ENCODE results near the gene GPR156. TPM values are rescaled to one million over a fixed set of nuclear protein-coding genes. Genes with fewer than 3 reads are reported as not detected.

GPR156 gene
- total and polyA plus RNA-seq, 2 donors (not counting 3 experiments of a cell fraction or from before 2014, with no cell fraction given) = 0.14 to 0.27 TPM

GRCh38 chr3:120151791-120152190 lies 133.2 kb downstream of the GPR156 start:
- no peak overlapping the region for H3K9ac ChIP-seq (replicated peaks; ENCODE audit: extremely low read depth, insufficient read depth, low read length)
- BruUV-seq (replicated peaks) = no TSS peak

GRCh38 chr3:120148187-120148949 lies 136.7 kb downstream of the GPR156 start:
- H2AFZ ChIP-seq (ENCODE audit: low read depth, low read length) = peak overlapping the region; percentile 30

More at GRCh38 chr3:120151791-120152190, 133.2 kb downstream of the GPR156 start:
- Histone ChIP-seq H4K20me1 (replicated peaks; ENCODE audit: control insufficient read depth, extremely low read depth, insufficient read depth, low read length) (no peaks in the 10 kb centered on the region), H2AFZ (ENCODE audit: low read depth, low read length) (no peak overlapping the region), H3K27ac (ENCODE audit: insufficient read depth, low read depth, low read length) (no peak overlapping the region), H3K79me2 (ENCODE audit: control insufficient read depth, insufficient read depth, low read length) (no peaks in the 10 kb centered on the region), H3K4me2 (ENCODE audit: insufficient read depth, low read length) (no peak overlapping the region), H3K9me3 (replicated peaks; ENCODE audit: control insufficient read depth, insufficient read depth, low read length) (no peaks in the 10 kb centered on the region), H3K4me3 (replicated peaks in 1 of 3; ENCODE audit: insufficient read depth in 1 of 3, low read depth in 1 of 3, low read length in 3 of 3) (no peak overlapping the region), H3K9me1 (replicated peaks; ENCODE audit: control insufficient read depth, extremely low read depth, insufficient read depth, low read length) (no peaks in the 10 kb centered on the region), H3K4me1 (ENCODE audit: control insufficient read depth, extremely low read depth, insufficient read depth, low read length) (peaks cover 27% of the 10 kb centered on the region), H3K36me3 (ENCODE audit: control insufficient read depth in 2 of 2, extremely low read depth in 1 of 2, insufficient read depth in 2 of 2, low read length in 2 of 2) (no peaks in the 10 kb centered on the region), H3K27me3 (ENCODE audit: control insufficient read depth in 2 of 2, insufficient read depth in 2 of 2, low read length in 2 of 2) (no peaks in the 10 kb centered on the region)
- FAIRE-seq (no peak), DNase-seq (ENCODE audit: low read depth, low spot score) (no peak)
- ChIA-PET POLR2A (no interaction called here), CTCF (no interaction called here)
- intact Hi-C loops (cut with micrococcal nuclease) = loop anchor here (2.0 kb wide), 1 partner anchor 57 kb away; the partner anchor contains the start of gene GSK3B
- dilution Hi-C loops (cut with MboI; ENCODE audit: extremely low pct_ligation_motif_present, low sequenced_read_pairs) = no loop called here
- no peak for TF ChIP-seq JUN (IDR thresholded peaks at IDR 0.05; ENCODE audit: borderline replicate concordance, insufficient read depth, insufficient read length, low read depth)

More at GRCh38 chr3:120148187-120148949, 136.7 kb downstream of the GPR156 start:
- no peak for FAIRE-seq
- ChIA-PET POLR2A (interaction anchor here (0.6 kb wide), 1 partner anchor 199 kb away, joined by 3 read pairs; no protein-coding TSS in a partner anchor), CTCF (interaction anchor here (1.2 to 5.2 kb wide), 3 partner anchors 15 to 256 kb away, joined by 3 to 26 read pairs (median 3); no protein-coding TSS in a partner anchor)
- H3K9me1 ChIP-seq (replicated peaks; ENCODE audit: control insufficient read depth, extremely low read depth, insufficient read depth, low read length) = no peaks in the 10 kb centered on the region
- DNase-seq (ENCODE audit: low read depth, low spot score) = no peak
- TF ChIP-seq POLR2AphosphoS5 (IDR thresholded peaks at IDR 0.05; ENCODE audit: insufficient read depth, low read depth, low read length) = no peak
- no TSS peak for BruUV-seq (replicated peaks)
- H3K27ac ChIP-seq (ENCODE audit: insufficient read depth, low read depth, low read length) = no peak overlapping the region
- intact Hi-C loops (cut with micrococcal nuclease) = no loop called here
- H3K9ac ChIP-seq (replicated peaks; ENCODE audit: extremely low read depth, insufficient read depth, low read length) = no peak overlapping the region
- no peak overlapping the region for H3K4me3 ChIP-seq (replicated peaks in 1 of 3; ENCODE audit: insufficient read depth in 1 of 3, low read depth in 1 of 3, low read length in 3 of 3)
- dilution Hi-C loops (cut with MboI; ENCODE audit: extremely low pct_ligation_motif_present, low sequenced_read_pairs) = no loop called here
- H3K27me3 ChIP-seq (ENCODE audit: control insufficient read depth in 2 of 2, insufficient read depth in 2 of 2, low read length in 2 of 2) = no peaks in the 10 kb centered on the region
- no peaks in the 10 kb centered on the region for H3K9me3 ChIP-seq (replicated peaks; ENCODE audit: control insufficient read depth, insufficient read depth, low read length)
- no peaks in the 10 kb centered on the region for H3K36me3 ChIP-seq (ENCODE audit: control insufficient read depth in 2 of 2, extremely low read depth in 1 of 2, insufficient read depth in 2 of 2, low read length in 2 of 2)
- H3K79me2 ChIP-seq (ENCODE audit: control insufficient read depth, insufficient read depth, low read length) = no peaks in the 10 kb centered on the region
- H3K4me1 ChIP-seq (ENCODE audit: control insufficient read depth, extremely low read depth, insufficient read depth, low read length) = peaks cover 26% of the 10 kb centered on the region
- H3K4me2 ChIP-seq (ENCODE audit: insufficient read depth, low read length) = no peak overlapping the region
- H4K20me1 ChIP-seq (replicated peaks; ENCODE audit: control insufficient read depth, extremely low read depth, insufficient read depth, low read length) = no peaks in the 10 kb centered on the region

All from endothelial cell of umbilical vein (primary cell).